Caco-2 (cell line): ENCODE measurements around the gene POLR2M. TPM values are rescaled to one million over a fixed set of nuclear protein-coding genes. Genes with fewer than 3 reads are reported as not detected.

Source experiments
- BruUV-seq: library from RNA; stranded (reverse); fragments of 400-500 nt; replicated peaks from 2 replicates; lab custom pipeline; 2021; lab: Mats Ljungman, UMichigan
- CTCF ChIA-PET: fragments of 300-600 bp; sonication (Branson Sonifier 250); formaldehyde crosslinking; loops from one replicate; lab custom pipeline; 2022; ENCODE audit warnings: antibody characterized with exemption; lab: Charles Lee
- POLR2A ChIA-PET: fragments of 300-600 bp; sonication (Branson Sonifier 250); formaldehyde crosslinking; loops from one replicate; lab custom pipeline; 2022; ENCODE audit warnings: antibody characterized with exemption; lab: Charles Lee
- DNase-seq, 2 experiments: peaks; one replicate each; pipeline versions ENCODE4 v3.0.0 to v3.0.0-alpha.2; 2020 to 2022
- H3K27me3 ChIP-seq: replicated peaks from 2 replicates; pipeline ENCODE4 v1.6.0; 2011; ENCODE audit warnings: low read length; ENCODE audit not compliant: control insufficient read depth, insufficient read depth
- H3K36me3 ChIP-seq: 2 replicates; pipeline ENCODE4 v1.5.1; 2011; ENCODE audit warnings: low read length; ENCODE audit not compliant: control insufficient read depth, insufficient read depth
- H3K4me1 ChIP-seq: fragments of 250-450 bp; sonication (Bioruptor Pico); 2 replicates; pipeline ENCODE4 v1.5.1; 2020; ENCODE audit warnings: mild to moderate bottlenecking
- H3K4me3 ChIP-seq: 2 replicates; pipeline ENCODE4 v1.5.1; 2011; ENCODE audit warnings: low read depth, mild to moderate bottlenecking, control low read depth, low read length
- H3K9me3 ChIP-seq: fragments of 250-450 bp; sonication (Bioruptor Pico); 2 replicates; pipeline ENCODE4 v1.5.1; 2020; ENCODE audit warnings: mild to moderate bottlenecking, moderate library complexity
- H3K27ac Mint-ChIP-seq: one replicate; pipeline ENCODE4 v1.8.0; 2022; ENCODE audit warnings: mixed read lengths; ENCODE audit not compliant: unreplicated experiment
- H3K27me3 Mint-ChIP-seq: one replicate; pipeline ENCODE4 v1.8.0; 2022; ENCODE audit warnings: mixed read lengths; ENCODE audit not compliant: insufficient read depth, unreplicated experiment
- H3K36me3 Mint-ChIP-seq: one replicate; pipeline ENCODE4 v1.8.0; 2022; ENCODE audit warnings: mild to moderate bottlenecking, mixed read lengths; ENCODE audit not compliant: insufficient read depth, unreplicated experiment
- H3K4me1 Mint-ChIP-seq: one replicate; pipeline ENCODE4 v1.8.0; 2022; ENCODE audit warnings: low read depth, mixed read lengths; ENCODE audit not compliant: unreplicated experiment
- H3K4me3 Mint-ChIP-seq: one replicate; pipeline ENCODE4 v1.8.0; 2022; ENCODE audit warnings: mild to moderate bottlenecking, moderate library complexity, mixed read lengths; ENCODE audit not compliant: unreplicated experiment
- H3K9me3 Mint-ChIP-seq: one replicate; pipeline ENCODE4 v1.8.0; 2022; ENCODE audit warnings: mixed read lengths; ENCODE audit not compliant: unreplicated experiment
- intact Hi-C: fragments of 100-400 bp; cut with micrococcal nuclease; formaldehyde crosslinking; loops from one replicate; pipeline ENCODE4 v1.10.0; 2022; ENCODE audit not compliant: unreplicated experiment
- total RNA-seq: library from RNA; stranded (reverse); gene quantifications from 2 replicates; pipeline ENCODE4 v1.2.3, GENCODE V29; 2022
- TF ChIP-seq, protein P1 (sequence below), 2 experiments: fragments of 200-600 bp in 1 of 2; IDR thresholded peaks; 1 replicate in 1 of 2; 2 replicates in 1 of 2; pipeline versions ENCODE4 v1.5.1 to v1.8.0; 2011 to 2022; ENCODE audit warnings: antibody characterized with exemption in 1 of 2, control low read depth in 1 of 2, inconsistent platforms in 1 of 2, low read depth in 1 of 2, low read length in 1 of 2, mild to moderate bottlenecking in 1 of 2, moderate library complexity in 1 of 2; ENCODE audit not compliant: insufficient read depth in 1 of 2, severe bottlenecking in 1 of 2, unreplicated experiment in 1 of 2

The POLR2M gene
- total RNA-seq, 1 experiment from 2014 or later, result 81.6 TPM

DNA sequence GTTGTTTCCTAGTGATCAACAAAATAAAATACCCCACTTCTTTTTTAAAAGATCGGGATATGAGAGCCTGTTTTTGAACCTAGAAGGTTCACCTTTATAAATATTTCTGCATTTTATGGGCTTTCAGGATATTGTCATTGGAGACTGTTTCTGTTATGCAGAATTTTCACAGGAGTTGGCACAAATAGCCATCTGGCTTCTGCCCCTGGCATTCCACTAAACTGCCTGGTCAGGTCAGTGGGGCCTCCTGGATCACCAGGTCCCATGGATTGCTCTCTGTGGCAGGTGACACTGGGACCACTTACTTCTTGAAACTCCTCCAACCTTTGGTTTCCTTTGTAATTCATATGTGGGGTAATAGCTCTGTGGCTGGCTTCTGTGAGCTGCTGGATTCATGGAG is 25.5 kb upstream of the POLR2M start:
- no peak for DNase-seq
- Mint-ChIP-seq H3K27me3 (no peaks in the 10 kb centered on the region), H3K4me3 (no peak overlapping the region), H3K4me1 (peaks cover 6% of the 10 kb centered on the region), H3K9me3 (no peaks in the 10 kb centered on the region), H3K36me3 (no peaks in the 10 kb centered on the region), H3K27ac (no peak overlapping the region)
- Histone ChIP-seq H3K36me3 (no peaks in the 10 kb centered on the region), H3K4me3 (no peak overlapping the region), H3K4me1 (peaks cover under 1% of the 10 kb centered on the region; the same call in 1 of the 2 replicates), H3K9me3 (no peaks in the 10 kb centered on the region), H3K27me3 (no peaks in the 10 kb centered on the region)
- TF ChIP-seq, protein P1, sequence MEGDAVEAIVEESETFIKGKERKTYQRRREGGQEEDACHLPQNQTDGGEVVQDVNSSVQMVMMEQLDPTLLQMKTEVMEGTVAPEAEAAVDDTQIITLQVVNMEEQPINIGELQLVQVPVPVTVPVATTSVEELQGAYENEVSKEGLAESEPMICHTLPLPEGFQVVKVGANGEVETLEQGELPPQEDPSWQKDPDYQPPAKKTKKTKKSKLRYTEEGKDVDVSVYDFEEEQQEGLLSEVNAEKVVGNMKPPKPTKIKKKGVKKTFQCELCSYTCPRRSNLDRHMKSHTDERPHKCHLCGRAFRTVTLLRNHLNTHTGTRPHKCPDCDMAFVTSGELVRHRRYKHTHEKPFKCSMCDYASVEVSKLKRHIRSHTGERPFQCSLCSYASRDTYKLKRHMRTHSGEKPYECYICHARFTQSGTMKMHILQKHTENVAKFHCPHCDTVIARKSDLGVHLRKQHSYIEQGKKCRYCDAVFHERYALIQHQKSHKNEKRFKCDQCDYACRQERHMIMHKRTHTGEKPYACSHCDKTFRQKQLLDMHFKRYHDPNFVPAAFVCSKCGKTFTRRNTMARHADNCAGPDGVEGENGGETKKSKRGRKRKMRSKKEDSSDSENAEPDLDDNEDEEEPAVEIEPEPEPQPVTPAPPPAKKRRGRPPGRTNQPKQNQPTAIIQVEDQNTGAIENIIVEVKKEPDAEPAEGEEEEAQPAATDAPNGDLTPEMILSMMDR (IDR thresholded peaks at IDR 0.05; ENCODE audit: insufficient read depth in 1 of 2, low read depth in 1 of 2, low read length in 1 of 2, severe bottlenecking in 1 of 2, unreplicated experiment in 1 of 2), result no peak
- CTCF ChIA-PET, result no interaction called here
- intact Hi-C loops, result no loop called here
- POLR2A ChIA-PET, result no interaction called here
- no TSS peak for BruUV-seq

- Mint-ChIP-seq H3K36me3 (no peaks in the 10 kb centered on the region), H3K27ac (no peak overlapping the region), H3K4me3 (no peak overlapping the region), H3K27me3 (no peaks in the 10 kb centered on the region), H3K4me1 (peaks cover 6% of the 10 kb centered on the region), H3K9me3 (no peaks in the 10 kb centered on the region)
- ChIA-PET POLR2A (no interaction called here), CTCF (no interaction called here)
- TF ChIP-seq, protein P1 (IDR thresholded peaks at IDR 0.05; ENCODE audit: insufficient read depth in 1 of 2, low read depth in 1 of 2, low read length in 1 of 2, severe bottlenecking in 1 of 2, unreplicated experiment in 1 of 2), result no peak
- intact Hi-C loops, result no loop called here
- no peak overlapping the region for H3K4me3 ChIP-seq
- H3K27me3 ChIP-seq, result no peaks in the 10 kb centered on the region
- H3K9me3 ChIP-seq, result no peaks in the 10 kb centered on the region
- DNase-seq, result no peak
- BruUV-seq, result no TSS peak
- H3K4me1 ChIP-seq, result no peaks in the 10 kb centered on the region
- no peaks in the 10 kb centered on the region for H3K36me3 ChIP-seq
These were observed 23.0 kb upstream of the POLR2M start for GRCh38 chr15:57683481-57683880.

GRCh38 chr15:57684491-57685151 is 21.9 kb upstream of the POLR2M start:
- H3K36me3 Mint-ChIP-seq, result no peaks in the 10 kb centered on the region
- no peak for DNase-seq
- H3K4me3 Mint-ChIP-seq, result no peak overlapping the region
- H3K27me3 ChIP-seq, result no peaks in the 10 kb centered on the region
- ChIA-PET POLR2A (no interaction called here), CTCF (no interaction called here)
- no peak overlapping the region for H3K4me3 ChIP-seq
- BruUV-seq, result no TSS peak
- no peaks in the 10 kb centered on the region for H3K36me3 ChIP-seq
- no peaks in the 10 kb centered on the region for H3K27me3 Mint-ChIP-seq
- TF ChIP-seq, protein P1 (IDR thresholded peaks at IDR 0.05; ENCODE audit: insufficient read depth in 1 of 2, low read depth in 1 of 2, low read length in 1 of 2, severe bottlenecking in 1 of 2, unreplicated experiment in 1 of 2), result no peak
- peaks cover 6% of the 10 kb centered on the region for H3K4me1 Mint-ChIP-seq
- H3K4me1 ChIP-seq, result no peaks in the 10 kb centered on the region
- no peaks in the 10 kb centered on the region for H3K9me3 Mint-ChIP-seq
- intact Hi-C loops, result no loop called here
- no peak overlapping the region for H3K27ac Mint-ChIP-seq
- no peaks in the 10 kb centered on the region for H3K9me3 ChIP-seq
